MM.1S (cell line): ENCODE measurements around the gene TOLLIP.

Experiments used
- CTCF ChIP-seq: fragments of 300-600 bp; sonication (generic); IDR thresholded peaks from 2 replicates; pipeline ENCODE4 v1.5.1; 2016; ENCODE audit warnings: antibody characterized with exemption, low read length, mixed read lengths
- EZH2 ChIP-seq: fragments of 300-600 bp; sonication (generic); optimal IDR thresholded peaks from 2 replicates; pipeline ENCODE3; 2017; ENCODE audit warnings: low read depth, mild to moderate bottlenecking, antibody characterized with exemption, low read length, mixed read lengths
- EZH2phosphoT487 ChIP-seq: fragments of 300-600 bp; sonication (generic); IDR thresholded peaks from 2 replicates; pipeline ENCODE4 v1.6.1; 2018; ENCODE audit warnings: antibody characterized with exemption, low read length

GRCh38 chr11:1351278-1351937 lies 42.0 kb upstream of the TOLLIP start:
- TF ChIP-seq CTCF (no peak), EZH2 (no peak), EZH2phosphoT487 (no peak)
